DND-41 (cell line): Measurements from ENCODE around the gene TFCP2L1.

Experiments
- EZH2 ChIP-seq: IDR thresholded peaks from 3 replicates; pipeline ENCODE4 v1.6.1; 2012; ENCODE audit warnings: borderline replicate concordance, low read depth, mild to moderate bottlenecking, moderate library complexity, low read length, inconsistent platforms; ENCODE audit not compliant: severe bottlenecking
- TF ChIP-seq, protein P1 (sequence below): IDR thresholded peaks from 2 replicates; pipeline ENCODE4 v1.5.1; 2012; ENCODE audit warnings: borderline replicate concordance, low read length, moderate library complexity, mild to moderate bottlenecking; ENCODE audit not compliant: poor library complexity, severe bottlenecking; ENCODE audit errors: extremely low read depth

- TF ChIP-seq, protein P1, sequence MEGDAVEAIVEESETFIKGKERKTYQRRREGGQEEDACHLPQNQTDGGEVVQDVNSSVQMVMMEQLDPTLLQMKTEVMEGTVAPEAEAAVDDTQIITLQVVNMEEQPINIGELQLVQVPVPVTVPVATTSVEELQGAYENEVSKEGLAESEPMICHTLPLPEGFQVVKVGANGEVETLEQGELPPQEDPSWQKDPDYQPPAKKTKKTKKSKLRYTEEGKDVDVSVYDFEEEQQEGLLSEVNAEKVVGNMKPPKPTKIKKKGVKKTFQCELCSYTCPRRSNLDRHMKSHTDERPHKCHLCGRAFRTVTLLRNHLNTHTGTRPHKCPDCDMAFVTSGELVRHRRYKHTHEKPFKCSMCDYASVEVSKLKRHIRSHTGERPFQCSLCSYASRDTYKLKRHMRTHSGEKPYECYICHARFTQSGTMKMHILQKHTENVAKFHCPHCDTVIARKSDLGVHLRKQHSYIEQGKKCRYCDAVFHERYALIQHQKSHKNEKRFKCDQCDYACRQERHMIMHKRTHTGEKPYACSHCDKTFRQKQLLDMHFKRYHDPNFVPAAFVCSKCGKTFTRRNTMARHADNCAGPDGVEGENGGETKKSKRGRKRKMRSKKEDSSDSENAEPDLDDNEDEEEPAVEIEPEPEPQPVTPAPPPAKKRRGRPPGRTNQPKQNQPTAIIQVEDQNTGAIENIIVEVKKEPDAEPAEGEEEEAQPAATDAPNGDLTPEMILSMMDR, result no peak
- no peak for TF ChIP-seq EZH2
These were observed 102.5 kb downstream of the TFCP2L1 start for GRCh38 chr2:121182520-121182919.
